ENCODE measurements around the gene TGFBR1.

The TGFBR1 gene

GRCh38 chr9:99180662-99181061 lies 75.7 kb downstream of the TGFBR1 start:
- TF ChIP-seq EZH2phosphoT487 (IDR thresholded peaks at IDR 0.05; ENCODE audit: borderline replicate concordance) (no peak), CTCF (conservative IDR thresholded peaks at IDR 0.05; ENCODE audit: low read length) (no peak)
- no peaks in the 10 kb centered on the region for H3K79me2 ChIP-seq (ENCODE audit: insufficient read depth, low read length)
- no peaks in the 10 kb centered on the region for H3K36me3 ChIP-seq (ENCODE audit: insufficient read depth, low read length)
- peak overlapping the region; percentile 24 for H3K9ac ChIP-seq (ENCODE audit: low read depth, low read length, poor library complexity, severe bottlenecking)
- peaks cover 45% of the 10 kb centered on the region for H3K4me1 ChIP-seq (ENCODE audit: insufficient read depth, low read length, poor library complexity, severe bottlenecking)
- H3K4me2 ChIP-seq (ENCODE audit: low read depth, low read length, poor library complexity, severe bottlenecking), result peak overlapping the region; percentile 27
- H3K27me3 ChIP-seq (ENCODE audit: insufficient read depth, low read length, poor library complexity, severe bottlenecking), result no peaks in the 10 kb centered on the region
- no peaks in the 10 kb centered on the region for H3K9me2 ChIP-seq (replicated peaks; ENCODE audit: low read depth, low read length)
- H3K4me3 ChIP-seq (ENCODE audit: low read length, poor library complexity, severe bottlenecking), result no peak overlapping the region
- no peaks in the 10 kb centered on the region for H3K9me3 ChIP-seq (ENCODE audit: insufficient read depth, low read depth, low read length)
- H3F3A ChIP-seq (ENCODE audit: low read depth), result 0 out of 2 replicates have a peak, but pooled peaks cover 4% of the 10 kb centered on the region
- H4K20me1 ChIP-seq (ENCODE audit: insufficient read depth, low read length, poor library complexity, severe bottlenecking), result no peaks in the 10 kb centered on the region
- H2AFZ ChIP-seq (ENCODE audit: low read length), result peak overlapping the region; percentile 67; the same call in 1 of the 2 replicates

GRCh38 chr9:99181206-99181605 lies 76.3 kb downstream of the TGFBR1 start:
- H3K4me2 ChIP-seq (ENCODE audit: low read depth, low read length, poor library complexity, severe bottlenecking), result peak overlapping the region; percentile 27
- no peaks in the 10 kb centered on the region for H4K20me1 ChIP-seq (ENCODE audit: insufficient read depth, low read length, poor library complexity, severe bottlenecking)
- H3K9ac ChIP-seq (ENCODE audit: low read depth, low read length, poor library complexity, severe bottlenecking), result peak overlapping the region; percentile 24
- peak overlapping the region; percentile 67 for H2AFZ ChIP-seq (ENCODE audit: low read length)
- no peaks in the 10 kb centered on the region for H3K27me3 ChIP-seq (ENCODE audit: insufficient read depth, low read length, poor library complexity, severe bottlenecking)
- H3F3A ChIP-seq (ENCODE audit: low read depth), result 0 out of 2 replicates have a peak, but pooled peaks cover 4% of the 10 kb centered on the region
- H3K9me2 ChIP-seq (replicated peaks; ENCODE audit: low read depth, low read length), result no peaks in the 10 kb centered on the region
- no peaks in the 10 kb centered on the region for H3K9me3 ChIP-seq (ENCODE audit: insufficient read depth, low read depth, low read length)
- peaks cover 45% of the 10 kb centered on the region for H3K4me1 ChIP-seq (ENCODE audit: insufficient read depth, low read length, poor library complexity, severe bottlenecking)
- H3K36me3 ChIP-seq (ENCODE audit: insufficient read depth, low read length), result no peaks in the 10 kb centered on the region
- no peak overlapping the region for H3K4me3 ChIP-seq (ENCODE audit: low read length, poor library complexity, severe bottlenecking)
- no peaks in the 10 kb centered on the region for H3K79me2 ChIP-seq (ENCODE audit: insufficient read depth, low read length)
- no peak for TF ChIP-seq CTCF (conservative IDR thresholded peaks at IDR 0.05; ENCODE audit: low read length)
- no peak for TF ChIP-seq EZH2phosphoT487 (IDR thresholded peaks at IDR 0.05; ENCODE audit: borderline replicate concordance)

GRCh38 chr9:99181621-99182020 lies 76.7 kb downstream of the TGFBR1 start:
- TF ChIP-seq CTCF (conservative IDR thresholded peaks at IDR 0.05; ENCODE audit: low read length) (no peak), EZH2phosphoT487 (IDR thresholded peaks at IDR 0.05; ENCODE audit: borderline replicate concordance) (no peak)
- Histone ChIP-seq H3K9me2 (replicated peaks; ENCODE audit: low read depth, low read length) (no peaks in the 10 kb centered on the region), H3K9me3 (ENCODE audit: insufficient read depth, low read depth, low read length) (no peaks in the 10 kb centered on the region), H4K20me1 (ENCODE audit: insufficient read depth, low read length, poor library complexity, severe bottlenecking) (no peaks in the 10 kb centered on the region), H3K79me2 (ENCODE audit: insufficient read depth, low read length) (no peaks in the 10 kb centered on the region), H2AFZ (ENCODE audit: low read length) (peak overlapping the region; percentile 67), H3K4me3 (ENCODE audit: low read length, poor library complexity, severe bottlenecking) (no peak overlapping the region), H3K9ac (ENCODE audit: low read depth, low read length, poor library complexity, severe bottlenecking) (peak overlapping the region; percentile 24), H3K36me3 (ENCODE audit: insufficient read depth, low read length) (no peaks in the 10 kb centered on the region), H3F3A (ENCODE audit: low read depth) (0 out of 2 replicates have a peak, but pooled peaks cover 4% of the 10 kb centered on the region), H3K4me1 (ENCODE audit: insufficient read depth, low read length, poor library complexity, severe bottlenecking) (peaks cover 48% of the 10 kb centered on the region), H3K27me3 (ENCODE audit: insufficient read depth, low read length, poor library complexity, severe bottlenecking) (no peaks in the 10 kb centered on the region), H3K4me2 (ENCODE audit: low read depth, low read length, poor library complexity, severe bottlenecking) (peak overlapping the region; percentile 27)

Data from Loucy (cell line).